ENCODE results near the gene PPA2.

PPA2 gene

GRCh38 chr4:105389167-105389566 lies 84.7 kb downstream of the PPA2 start:
- DNase-seq (ENCODE audit: low spot score) = no peak

DNA sequence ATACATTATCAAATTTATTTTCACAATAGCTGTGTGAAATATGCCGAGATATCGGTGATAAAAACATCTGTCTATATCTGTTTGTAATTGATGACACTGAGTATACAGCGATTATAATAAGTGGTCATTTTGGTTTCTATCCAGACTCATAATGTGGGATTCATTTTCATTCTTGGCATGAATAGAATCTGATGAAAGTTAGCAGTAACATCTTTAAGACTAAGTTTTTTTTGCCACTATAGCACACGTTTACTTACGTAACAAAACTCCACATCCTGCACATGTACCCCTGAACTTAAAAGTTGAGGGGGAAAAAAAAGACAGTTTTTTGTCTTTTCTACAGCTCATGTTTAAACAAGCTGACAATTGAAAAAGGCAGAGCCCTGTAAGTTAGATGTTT lies 86.4 kb downstream of the PPA2 start:
- no peak for DNase-seq (ENCODE audit: low spot score)

DNA sequence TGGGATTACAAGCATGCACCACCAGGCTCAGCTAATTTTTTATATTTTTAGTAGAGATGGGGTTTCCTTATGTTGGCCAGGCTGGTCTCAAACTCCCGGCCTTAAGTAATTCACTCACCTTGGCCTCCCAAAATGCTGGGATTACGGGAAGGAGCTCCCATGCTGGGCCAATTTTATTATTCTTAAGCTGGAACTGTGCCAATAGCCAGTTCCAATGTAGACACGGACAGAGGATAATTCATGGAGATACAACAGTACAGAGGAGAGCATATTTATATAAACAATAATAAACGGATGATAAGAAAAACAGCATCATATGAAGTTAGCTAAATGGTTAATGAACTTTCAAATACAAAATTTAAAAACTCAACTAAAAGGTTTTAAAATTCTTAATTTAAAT lies 87.8 kb downstream of the PPA2 start:
- no peak for DNase-seq (ENCODE audit: low spot score)

DNA sequence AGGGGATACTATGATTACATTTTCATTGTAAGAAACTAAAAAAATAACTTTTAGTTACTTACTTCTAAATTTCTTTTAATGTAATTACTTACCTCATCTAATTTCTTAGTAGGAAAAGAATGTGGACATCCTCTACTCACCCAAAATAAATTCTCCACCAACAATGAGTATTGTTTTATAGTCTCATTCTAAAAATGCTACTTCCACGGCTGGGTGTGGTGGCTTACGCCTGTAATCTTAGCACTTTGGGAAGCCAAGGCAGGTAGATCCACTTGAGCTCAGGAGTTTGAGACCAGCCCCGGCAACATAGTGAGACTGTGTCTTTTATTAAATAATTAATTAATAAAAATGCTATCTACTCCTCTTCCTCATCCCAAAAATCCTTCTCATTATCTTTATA lies 99.8 kb downstream of the PPA2 start:
- DNase-seq (ENCODE audit: low spot score) = no peak

GRCh38 chr4:105373324-105373723 lies 100.5 kb downstream of the PPA2 start:
- no peak for DNase-seq (ENCODE audit: low spot score)

DNA sequence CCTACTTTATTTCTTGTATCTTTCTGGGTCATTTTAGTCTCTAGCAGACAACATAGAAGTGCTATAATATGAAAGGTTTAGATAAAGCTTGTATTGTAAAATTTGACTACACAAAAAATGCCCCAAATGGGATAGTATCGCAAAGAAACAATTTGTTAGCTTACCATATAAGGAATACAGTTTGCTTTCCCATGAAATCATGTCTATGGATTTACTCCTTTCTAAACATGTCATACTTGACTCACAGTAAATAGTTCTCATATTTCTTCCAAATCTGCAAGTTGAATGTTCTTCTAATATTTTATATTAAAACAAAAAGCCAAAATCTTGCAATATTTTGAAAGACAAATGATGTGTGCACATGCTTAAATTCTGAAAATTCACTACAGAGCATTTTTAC lies 103.9 kb downstream of the PPA2 start:
- DNase-seq (ENCODE audit: low spot score) = no peak

- DNase-seq (ENCODE audit: low spot score) = no peak
Measured at GRCh38 chr4:105361053-105361452, 112.8 kb downstream of the PPA2 start.

DNA sequence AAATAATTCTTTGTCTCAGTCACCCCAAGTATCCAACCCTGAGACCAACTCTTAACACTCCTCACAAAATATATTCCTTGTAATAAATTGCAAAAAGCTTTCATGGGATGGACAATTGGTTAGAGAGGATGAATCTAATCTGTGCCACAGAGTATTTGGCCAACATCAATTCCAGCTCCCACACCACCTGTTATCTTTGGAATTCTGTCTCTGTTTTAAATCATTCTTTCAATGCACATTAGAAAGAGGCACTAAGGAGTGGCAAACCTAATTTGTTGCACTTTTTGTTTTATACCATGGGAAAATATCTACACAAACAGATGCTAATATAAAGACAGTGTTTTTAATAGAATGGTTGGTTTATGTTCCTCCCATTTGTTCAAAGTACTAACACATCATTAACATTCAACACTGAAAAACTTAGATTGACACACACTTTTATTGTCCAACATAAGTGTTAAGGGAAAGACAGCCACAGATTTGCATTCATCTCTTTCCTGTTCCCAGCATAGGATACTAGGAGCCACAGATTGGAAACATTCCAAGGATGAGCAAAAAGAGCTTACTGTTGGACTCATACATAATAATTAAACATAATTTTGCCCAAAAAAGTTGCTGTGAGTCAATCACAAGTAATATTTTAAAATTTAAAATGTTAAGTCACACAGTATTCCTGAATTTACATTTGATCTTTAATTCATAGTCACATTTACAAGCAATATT lies 116.4 kb downstream of the PPA2 start:
- no peak for DNase-seq (ENCODE audit: low spot score)

GRCh38 chr4:105356194-105356593 lies 117.7 kb downstream of the PPA2 start:
- DNase-seq (ENCODE audit: low spot score) = no peak

DNA sequence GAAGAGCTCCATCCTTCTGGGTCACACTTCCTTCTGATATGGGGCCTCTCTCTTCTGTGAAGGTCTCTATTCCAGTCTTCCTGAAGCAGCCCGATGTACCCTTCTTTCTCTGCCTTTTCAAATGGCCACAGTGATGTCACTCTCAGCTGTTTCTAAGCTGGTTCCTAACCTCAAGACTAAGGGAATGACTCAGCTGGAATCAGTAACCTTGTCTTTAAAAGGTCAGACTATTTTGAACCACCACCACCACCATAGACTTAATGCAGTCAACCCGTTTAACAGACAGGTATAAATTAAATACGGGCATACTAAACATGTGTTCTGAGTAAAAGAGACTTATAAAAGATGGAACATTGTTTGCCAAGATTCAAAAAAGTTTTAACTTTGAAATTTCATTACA lies 121.0 kb downstream of the PPA2 start:
- no peak for DNase-seq (ENCODE audit: low spot score)

DNA sequence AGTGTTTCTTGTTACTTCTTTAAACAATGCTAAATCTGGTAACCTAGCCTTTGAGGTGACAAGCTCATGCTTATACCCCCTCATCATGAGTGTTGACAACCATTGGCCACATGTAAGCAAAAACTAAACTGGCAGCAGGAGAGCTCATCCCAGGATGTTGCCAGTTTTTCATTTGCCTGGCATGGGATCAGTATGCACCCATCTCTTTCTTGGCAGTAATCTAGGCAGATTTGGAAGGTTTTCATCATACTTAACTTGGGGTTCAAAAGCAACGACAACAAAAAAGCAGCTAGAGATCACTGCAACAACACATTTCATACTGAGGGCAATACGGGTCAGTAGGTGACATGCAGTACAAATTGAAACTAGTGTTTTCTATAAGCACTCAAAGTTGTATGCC lies 122.0 kb downstream of the PPA2 start:
- DNase-seq (ENCODE audit: low spot score) = no peak

DNA sequence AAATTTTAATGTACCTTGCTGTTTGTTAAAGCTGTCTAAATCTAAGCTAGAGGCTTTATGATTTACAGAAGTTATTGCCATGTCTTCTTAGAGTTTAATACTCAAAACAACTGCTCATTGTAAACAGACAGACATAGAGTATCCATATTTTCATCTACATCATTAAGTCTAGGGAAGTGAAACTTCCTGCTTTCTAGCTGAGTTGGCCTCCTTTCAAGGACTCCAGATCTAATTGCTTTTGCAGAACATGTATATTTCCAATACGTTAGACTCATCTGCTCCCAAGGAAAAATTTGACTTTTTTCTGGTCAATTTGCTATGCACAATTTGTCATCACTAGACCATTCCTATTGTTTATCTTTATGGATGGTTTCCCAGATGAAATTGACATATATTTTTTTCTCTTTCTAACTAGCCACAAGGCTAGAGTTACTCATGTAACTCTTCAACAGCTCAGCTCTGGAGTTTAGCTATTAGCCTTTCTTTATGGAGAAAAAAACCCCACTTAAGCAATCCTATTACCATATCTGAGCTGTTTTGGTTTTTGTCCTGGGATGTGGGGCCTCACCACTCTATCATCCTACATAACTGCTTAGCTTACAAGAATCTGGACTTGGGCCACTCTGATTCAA lies 122.9 kb downstream of the PPA2 start:
- no peak for DNase-seq (ENCODE audit: low spot score)

DNA sequence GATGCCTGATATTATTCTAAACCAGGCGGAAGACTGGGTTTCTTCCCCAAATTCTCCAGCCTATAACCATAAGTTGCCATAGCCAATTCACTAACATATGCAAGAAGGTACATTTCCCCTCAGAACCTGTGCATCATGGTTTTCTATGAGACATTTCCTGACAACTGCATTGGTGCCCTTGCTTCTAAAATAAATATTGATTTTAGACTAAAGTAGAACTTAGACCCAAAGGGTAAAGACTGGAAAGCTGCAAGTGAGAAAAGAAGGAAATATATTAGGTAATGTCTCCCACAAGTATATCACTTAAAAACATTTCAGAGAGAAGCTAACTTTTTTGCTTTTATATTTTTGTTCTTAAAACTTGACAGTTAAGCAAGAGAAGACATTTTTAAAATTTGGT lies 125.1 kb downstream of the PPA2 start:
- DNase-seq (ENCODE audit: low spot score) = no peak

- DNase-seq (ENCODE audit: low spot score) = no peak
Measured at GRCh38 chr4:105346869-105347268, 127.0 kb downstream of the PPA2 start.

- DNase-seq (ENCODE audit: low spot score) = no peak
Measured at GRCh38 chr4:105345838-105346237, 128.0 kb downstream of the PPA2 start.

GRCh38 chr4:105345358-105345757 lies 128.5 kb downstream of the PPA2 start:
- no peak for DNase-seq (ENCODE audit: low spot score)

DNA sequence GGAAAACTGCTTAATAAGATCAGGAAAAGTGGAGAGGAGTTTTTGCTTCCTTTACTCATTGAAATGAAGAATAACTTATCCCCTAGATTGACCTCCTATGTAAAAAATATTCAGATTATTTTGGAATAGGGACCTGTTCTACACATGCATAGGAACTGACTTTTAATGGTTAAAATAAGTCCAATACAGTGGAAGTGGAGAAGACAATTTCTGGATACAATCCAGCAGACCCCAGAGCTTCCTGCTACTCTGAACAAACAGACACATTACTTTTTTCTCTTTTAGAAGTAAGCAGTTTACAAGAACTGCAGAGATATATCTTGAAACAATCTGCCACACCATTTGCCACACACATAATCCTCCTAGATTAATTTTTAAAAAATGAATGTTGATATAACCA lies 129.7 kb downstream of the PPA2 start:
- no peak for DNase-seq (ENCODE audit: low spot score)

- DNase-seq (ENCODE audit: low spot score) = no peak
Measured at GRCh38 chr4:105343146-105343931, 130.5 kb downstream of the PPA2 start.

DNA sequence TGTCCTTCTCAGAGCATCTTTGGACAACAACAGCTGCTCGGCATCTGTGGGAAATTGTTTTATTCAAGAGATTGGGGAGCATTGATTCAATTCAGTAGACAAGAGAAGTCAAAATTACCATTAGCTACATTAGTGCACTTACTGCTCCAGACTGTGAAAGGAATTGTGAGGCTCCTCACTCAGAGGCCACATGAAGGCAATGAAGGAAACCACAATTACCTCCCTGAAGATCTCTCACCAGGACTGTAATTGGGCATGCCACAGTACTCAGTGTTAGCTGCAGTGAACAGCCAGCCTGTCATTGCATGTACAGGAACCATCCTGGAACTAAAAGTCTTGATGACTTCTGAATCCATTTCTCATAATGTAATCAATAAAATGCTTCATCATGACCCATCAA lies 144.8 kb downstream of the PPA2 start:
- DNase-seq (ENCODE audit: low spot score) = no peak

- no peak for DNase-seq (ENCODE audit: low spot score)
Measured at GRCh38 chr4:105327956-105328355, 145.9 kb downstream of the PPA2 start.

GRCh38 chr4:105327222-105327621 lies 146.6 kb downstream of the PPA2 start:
- no peak for DNase-seq (ENCODE audit: low spot score)
